NCI-H1048 (cell line): ENCODE measurements around the gene LGALS3BP.

Experiments
- DNase-seq: peaks from one replicate; lab custom pipeline; 2025; lab: John Stamatoyannopoulos, UW

Gene LGALS3BP

GRCh38 chr17:79014158-79014758, 34.5 kb upstream of the LGALS3BP start:
- DNase-seq = no peak

DNA sequence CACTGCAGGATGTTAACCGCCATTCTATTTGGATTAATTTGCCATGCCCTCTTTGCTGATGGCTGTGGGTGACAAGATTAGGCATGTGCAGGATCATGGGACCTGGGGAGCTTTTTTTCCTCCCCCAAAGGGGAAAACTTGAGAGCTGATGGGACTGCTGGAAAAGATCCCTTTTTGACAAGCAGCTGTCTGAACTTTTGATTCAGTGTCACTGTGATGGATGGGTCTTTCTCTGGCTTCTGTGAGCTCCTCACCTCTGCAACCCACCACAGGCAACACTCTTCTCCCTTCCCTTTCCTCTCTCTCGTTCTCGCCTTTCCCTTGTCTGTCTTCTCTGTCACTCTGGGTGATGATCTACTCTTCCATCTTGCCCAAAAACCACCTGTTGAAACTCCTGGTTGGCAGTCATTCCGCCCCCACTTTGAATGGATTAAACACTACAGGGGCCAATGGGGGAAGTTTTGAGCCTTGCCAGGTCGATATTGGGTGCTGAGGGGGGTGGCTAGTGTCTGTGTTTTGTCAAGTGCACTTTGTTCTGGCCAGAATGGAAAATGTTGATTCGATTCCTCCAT, 32.9 kb upstream of the LGALS3BP start:
- DNase-seq = no peak

- no peak for DNase-seq
These were observed 31.9 kb upstream of the LGALS3BP start for GRCh38 chr17:79011451-79012147.

GRCh38 chr17:79010304-79010646, 30.6 kb upstream of the LGALS3BP start:
- DNase-seq = no peak

DNA sequence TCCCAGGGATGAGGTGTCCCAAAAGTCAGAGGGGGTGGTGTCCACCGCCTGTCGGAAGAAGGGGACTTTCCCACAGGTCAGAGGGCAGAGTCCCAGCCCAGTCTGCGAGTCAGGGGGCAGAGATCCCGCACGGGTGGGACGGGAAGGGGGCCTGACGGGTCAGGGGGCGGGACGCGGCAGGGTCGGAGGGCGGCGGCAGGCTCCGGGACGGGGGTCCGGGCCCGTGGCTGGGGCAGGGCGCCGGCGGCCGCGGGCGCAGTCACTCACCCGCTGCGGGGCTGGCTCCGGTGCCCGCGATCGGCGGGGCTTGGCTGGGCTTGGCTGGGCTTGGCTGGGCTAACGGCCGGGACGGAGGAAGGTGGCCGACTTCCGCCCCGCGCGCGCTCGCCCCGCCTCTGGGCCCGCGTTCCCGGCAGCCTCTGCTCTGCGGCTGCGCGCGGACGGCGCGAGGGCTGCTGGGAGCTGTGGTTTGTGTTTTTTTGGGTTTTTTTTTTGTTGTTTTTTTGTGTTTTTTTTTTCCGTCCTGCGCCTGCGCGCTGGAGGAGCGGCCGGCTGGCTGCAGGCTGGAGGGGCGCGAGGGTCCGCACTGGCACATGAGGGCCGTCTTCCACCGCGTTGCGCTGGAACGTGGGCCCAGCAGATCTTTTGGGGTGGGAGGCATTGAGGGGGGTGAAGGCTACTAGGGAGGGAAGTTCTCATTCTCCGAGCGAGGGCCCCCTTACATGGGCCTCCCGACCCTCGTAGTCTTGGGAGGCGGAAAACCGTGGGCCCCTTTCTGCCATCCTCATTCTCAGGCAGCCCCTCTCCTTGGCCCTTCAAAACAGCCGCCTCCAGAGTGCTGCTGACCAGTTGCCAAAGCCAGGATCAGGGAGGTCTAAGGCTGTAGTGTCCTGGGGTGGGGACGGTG, 29.9 kb upstream of the LGALS3BP start, which contains the start of gene CANT1:
CANT1 (minus strand) TSS at position 368 of the 907 bp plus-strand sequence. CDS start 12,142 bp downstream, outside the sequence.
- DNase-seq = peak; percentile 57

DNA sequence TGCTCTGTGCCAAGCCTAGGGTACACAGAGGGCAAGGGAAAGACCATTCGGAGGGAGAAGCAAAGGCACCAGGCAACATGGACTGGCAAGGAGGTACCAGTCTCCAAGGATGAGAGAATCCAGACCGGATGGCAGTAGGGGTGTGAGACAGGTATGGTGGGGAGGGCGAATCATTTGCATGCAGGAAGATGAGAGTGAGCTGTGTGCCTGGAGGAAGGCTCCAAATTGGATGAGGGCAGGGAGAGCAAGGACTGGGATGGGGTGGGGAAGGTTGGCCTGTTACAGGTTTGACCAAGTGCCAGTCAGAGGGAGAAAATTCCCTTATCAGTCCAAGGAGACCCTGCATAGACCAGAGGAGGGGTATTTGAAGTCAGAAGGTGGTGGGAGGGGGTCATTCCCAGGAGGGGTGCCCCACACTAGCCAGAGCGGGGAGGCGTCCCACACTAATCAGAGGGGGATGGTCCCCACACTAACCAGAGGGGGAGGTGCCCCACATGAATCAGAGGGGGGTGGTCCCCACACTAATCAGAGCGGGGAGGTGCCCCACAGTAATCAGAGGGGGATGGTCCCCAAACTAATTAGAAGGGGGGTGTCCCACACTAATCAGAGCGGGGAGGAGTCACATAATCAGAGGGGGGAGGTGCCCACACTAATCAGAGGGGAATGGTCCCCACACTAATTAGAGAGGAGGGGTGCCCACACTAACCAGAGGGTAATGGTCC, 29.1 kb upstream of the LGALS3BP start:
- no peak for DNase-seq

DNA sequence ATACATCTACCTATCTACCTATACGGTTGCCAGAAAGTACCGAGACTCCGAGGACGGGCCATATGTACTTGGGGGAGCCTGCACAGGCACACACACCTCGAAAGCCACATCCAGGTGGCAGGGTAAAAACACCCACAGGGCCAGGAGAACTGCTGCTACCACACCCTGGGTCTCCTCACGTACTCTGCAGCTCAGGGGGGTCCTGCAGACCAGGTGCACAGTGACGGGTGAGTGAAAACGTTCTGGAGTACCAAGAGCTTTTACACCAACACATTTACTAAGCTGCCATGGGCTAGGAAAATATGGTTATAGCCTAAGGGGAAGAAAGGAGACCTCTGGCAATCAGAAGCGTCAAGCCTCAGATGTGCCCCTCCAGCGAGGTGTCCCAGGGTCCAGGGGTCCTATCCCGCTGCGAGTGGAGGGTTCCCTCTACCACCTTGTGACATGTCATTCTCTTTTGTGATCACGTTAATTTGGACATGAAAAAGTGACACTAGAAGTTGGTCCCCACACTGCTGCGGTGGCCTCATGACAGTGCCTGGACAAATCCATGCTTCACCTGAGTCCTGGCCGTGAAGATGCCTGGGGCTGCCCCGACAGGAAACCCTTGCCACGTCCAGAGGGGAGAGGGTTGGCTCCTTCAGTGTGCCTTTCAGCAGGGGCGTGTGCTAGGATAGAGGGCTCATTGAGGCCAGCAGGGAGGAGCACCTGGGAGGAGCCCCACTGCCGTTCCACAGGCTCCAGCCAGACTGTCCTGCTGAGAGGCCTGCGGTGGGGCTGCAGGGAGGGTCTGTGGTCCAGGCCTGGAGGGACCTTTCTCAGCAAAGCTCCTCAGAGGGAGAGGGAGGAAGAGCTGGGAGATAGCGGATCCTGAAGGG, 28.0 kb upstream of the LGALS3BP start:
- DNase-seq = no peak

- DNase-seq = no peak
These were observed 27.2 kb upstream of the LGALS3BP start for GRCh38 chr17:79006794-79007503.

- DNase-seq = no peak
These were observed 26.3 kb upstream of the LGALS3BP start for GRCh38 chr17:79006046-79006445.

DNA sequence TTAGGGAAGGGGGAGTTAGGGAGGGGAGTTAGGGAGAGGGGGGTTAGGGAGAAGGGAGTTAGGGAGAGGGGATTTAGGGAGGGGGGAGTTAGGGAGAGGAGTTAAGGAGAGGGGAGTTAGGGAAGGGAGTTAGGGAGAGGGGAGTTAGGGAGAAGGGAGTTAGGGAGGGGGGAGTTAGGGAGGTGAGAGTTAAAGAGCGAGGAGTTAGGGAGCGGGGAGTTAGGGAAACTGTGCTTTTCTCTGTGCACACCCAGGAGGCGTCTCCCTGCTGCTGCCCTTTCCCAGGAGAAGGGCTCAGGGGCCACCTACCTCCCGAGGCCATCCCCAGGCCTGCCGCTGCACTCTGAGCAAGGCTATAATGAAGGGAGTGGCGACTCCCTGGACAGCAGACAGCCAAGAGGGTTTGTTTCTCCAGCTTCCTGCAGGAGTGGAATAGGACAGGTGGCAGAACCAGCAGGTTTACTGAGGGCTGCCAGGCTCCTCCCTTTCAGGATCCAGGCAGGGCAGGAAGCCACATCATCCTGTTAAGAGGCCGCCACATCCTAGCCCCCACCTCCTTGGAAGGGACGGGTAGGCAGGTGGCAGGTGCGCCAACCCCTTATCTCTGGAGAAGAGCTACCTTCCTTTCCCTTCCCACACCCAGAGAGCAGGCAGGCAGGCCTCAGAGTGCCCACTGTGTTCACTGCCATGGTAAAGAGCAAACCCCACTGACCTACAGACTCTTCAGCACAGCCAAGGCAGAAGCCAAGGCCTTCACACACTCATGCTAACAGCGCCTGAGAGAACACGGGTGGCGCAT, 25.5 kb upstream of the LGALS3BP start:
- no peak for DNase-seq

DNA sequence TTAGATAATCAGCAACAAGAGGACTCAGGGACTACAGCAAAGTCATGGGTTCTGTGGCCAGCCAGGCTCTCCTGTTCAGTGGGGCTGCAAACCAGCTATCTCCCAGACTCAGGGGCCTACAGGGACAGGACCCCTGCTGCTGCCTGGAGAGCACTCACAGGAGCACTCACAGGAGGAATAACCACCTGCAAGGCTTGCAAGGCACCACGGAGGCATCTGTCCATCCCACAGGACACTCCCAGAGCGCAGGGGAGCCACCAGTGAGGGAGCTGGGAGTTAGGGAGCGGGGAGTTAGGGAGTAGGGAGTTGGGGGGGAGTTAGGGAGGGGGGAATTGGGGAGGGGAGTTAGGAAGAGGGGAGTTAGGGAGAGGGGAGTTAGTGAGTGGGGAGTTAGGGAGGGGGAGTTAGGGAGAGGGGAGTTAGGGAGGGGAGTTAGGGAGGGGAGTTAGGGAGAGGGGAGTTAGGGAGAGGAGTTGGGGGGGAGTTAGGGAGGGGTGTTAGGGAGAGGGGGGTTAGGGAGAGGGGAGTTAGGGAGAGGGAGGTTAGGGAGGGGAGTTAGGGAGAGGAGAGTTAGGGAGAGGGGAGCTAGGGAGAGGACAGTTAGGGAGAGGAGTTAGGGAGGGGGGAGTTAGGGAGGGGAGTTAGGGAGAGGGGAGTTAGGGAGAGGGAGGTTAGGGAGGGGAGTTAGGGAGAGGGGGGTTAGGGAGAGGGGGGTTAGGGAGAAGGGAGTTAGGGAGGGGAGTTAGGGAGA, 24.1 kb upstream of the LGALS3BP start:
- DNase-seq = no peak

GRCh38 chr17:79002796-79003593, 23.3 kb upstream of the LGALS3BP start:
- DNase-seq = no peak

DNA sequence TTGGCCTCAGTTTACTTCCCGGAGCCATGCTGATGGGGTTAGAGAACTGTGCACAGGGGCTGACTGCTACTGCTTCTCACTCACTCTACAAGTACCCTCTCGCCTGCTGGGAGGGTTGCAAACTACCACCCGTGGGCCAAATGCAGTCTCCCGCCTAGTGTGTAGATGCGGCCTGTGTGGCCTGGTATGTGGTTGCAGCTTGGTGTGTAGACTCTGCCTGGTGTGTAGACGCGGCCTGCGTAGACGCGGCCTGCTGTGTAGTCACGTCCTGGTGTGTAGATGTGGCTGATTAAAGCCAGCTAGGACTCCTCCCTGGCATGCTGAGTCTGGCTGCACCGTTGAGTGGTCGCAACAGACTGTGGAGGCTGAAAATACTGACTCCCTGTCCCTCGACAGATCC, 22.6 kb upstream of the LGALS3BP start:
- no peak for DNase-seq

DNA sequence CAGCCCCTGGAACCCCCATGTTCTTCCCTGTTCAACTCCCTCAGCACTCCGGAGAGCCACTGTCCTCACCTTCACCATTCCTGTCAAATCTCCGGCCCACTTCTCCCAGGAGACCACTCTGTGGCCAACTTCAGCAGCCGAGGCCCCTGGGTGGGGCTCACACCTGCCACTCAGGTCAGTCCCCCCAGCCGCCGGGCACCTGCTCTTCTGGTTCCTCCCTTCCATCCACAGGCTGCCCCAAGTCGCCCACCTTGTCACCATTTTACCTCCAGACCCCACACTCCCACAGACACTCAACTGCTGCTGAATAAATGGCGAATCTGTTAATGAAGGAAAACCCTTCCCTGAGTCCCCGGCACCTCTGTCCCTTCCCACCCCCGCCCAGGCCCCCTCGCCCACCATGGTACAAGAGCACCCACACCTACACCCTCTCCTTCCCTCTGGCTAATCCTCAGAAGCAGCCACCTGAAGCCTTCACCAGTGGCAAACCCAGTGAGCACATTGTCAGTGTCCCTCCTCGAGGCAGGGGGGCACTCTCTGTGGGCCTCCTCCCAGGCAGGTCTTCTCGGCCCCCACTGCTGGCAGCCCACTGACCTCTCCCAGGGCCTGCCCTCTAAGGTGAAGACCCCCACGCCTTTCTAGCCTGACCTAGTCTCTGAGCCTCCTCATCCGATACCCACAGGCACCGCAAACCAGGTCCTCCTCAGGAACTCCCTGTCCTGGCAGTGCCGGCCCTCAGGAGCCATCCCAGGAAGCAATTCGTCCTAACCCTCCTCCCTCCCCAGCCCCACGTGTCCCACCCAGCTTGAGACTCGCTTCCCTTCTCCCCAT, 21.7 kb upstream of the LGALS3BP start:
- DNase-seq = no peak

GRCh38 chr17:79000396-79001189, 20.9 kb upstream of the LGALS3BP start:
- no peak for DNase-seq

- DNase-seq = no peak
These were observed 20.2 kb upstream of the LGALS3BP start for GRCh38 chr17:78999947-79000395.
